HG03558 (cell line): ENCODE results near the gene CABLES1.
"Not testable (repeated sequence)": the region's sequence is repeated elsewhere in the genome, so short reads cannot be mapped to it uniquely, and the experiment has no call there.

Source experiments
- ATAC-seq: cut with Tn5 transposase; IDR thresholded peaks from one replicate; pipeline ENCODE4 v1.9.1; 2021; ENCODE audit warnings: moderate number of reproducible peaks; ENCODE audit not compliant: unreplicated experiment; ENCODE audit errors: extremely low read depth

Gene CABLES1

GRCh38 chr18:23109163-23109562 is 26.1 kb upstream of the CABLES1 start:
- ATAC-seq, result not testable (repeated sequence)

GRCh38 chr18:23113576-23113975 is 21.7 kb upstream of the CABLES1 start:
- ATAC-seq, result no peak

GRCh38 chr18:23114171-23114881 is 21.0 kb upstream of the CABLES1 start:
- no peak for ATAC-seq

GRCh38 chr18:23114911-23115310 is 20.4 kb upstream of the CABLES1 start:
- no peak for ATAC-seq

- no peak for ATAC-seq
These were observed 19.6 kb upstream of the CABLES1 start for GRCh38 chr18:23115683-23116096.

- no peak for ATAC-seq
These were observed 14.2 kb upstream of the CABLES1 start for GRCh38 chr18:23121133-23121532.

GRCh38 chr18:23122334-23123229 is 12.7 kb upstream of the CABLES1 start:
- no peak for ATAC-seq

- ATAC-seq, result no peak
These were observed 8.8 kb upstream of the CABLES1 start for GRCh38 chr18:23126376-23127056.

- no peak for ATAC-seq
These were observed 8.2 kb upstream of the CABLES1 start for GRCh38 chr18:23127090-23127489.

GRCh38 chr18:23129355-23130002 is 5.8 kb upstream of the CABLES1 start:
- ATAC-seq, result no peak

GRCh38 chr18:23131693-23132319 is 3.5 kb upstream of the CABLES1 start:
- ATAC-seq, result no peak

GRCh38 chr18:23133860-23134779 is 1.2 kb upstream of the CABLES1 start:
- no peak for ATAC-seq

GRCh38 chr18:23135550-23136325 is 453 bp downstream of the CABLES1 start:
- ATAC-seq, result no peak

- ATAC-seq, result no peak
These were observed 1.2 kb downstream of the CABLES1 start for GRCh38 chr18:23136326-23137096.

- no peak for ATAC-seq
These were observed 1.9 kb downstream of the CABLES1 start for GRCh38 chr18:23137097-23137635.

- no peak for ATAC-seq
These were observed 2.5 kb downstream of the CABLES1 start for GRCh38 chr18:23137788-23138216.

- no peak for ATAC-seq
These were observed 3.2 kb downstream of the CABLES1 start for GRCh38 chr18:23138471-23138870.
